ENCODE measurements around the gene SCUBE1. TPM values are rescaled to one million over a fixed set of nuclear protein-coding genes. Genes with fewer than 3 reads are reported as not detected.

Gene SCUBE1
- total RNA-seq, 2 experiments from 2014 or later, result not detected

DNA sequence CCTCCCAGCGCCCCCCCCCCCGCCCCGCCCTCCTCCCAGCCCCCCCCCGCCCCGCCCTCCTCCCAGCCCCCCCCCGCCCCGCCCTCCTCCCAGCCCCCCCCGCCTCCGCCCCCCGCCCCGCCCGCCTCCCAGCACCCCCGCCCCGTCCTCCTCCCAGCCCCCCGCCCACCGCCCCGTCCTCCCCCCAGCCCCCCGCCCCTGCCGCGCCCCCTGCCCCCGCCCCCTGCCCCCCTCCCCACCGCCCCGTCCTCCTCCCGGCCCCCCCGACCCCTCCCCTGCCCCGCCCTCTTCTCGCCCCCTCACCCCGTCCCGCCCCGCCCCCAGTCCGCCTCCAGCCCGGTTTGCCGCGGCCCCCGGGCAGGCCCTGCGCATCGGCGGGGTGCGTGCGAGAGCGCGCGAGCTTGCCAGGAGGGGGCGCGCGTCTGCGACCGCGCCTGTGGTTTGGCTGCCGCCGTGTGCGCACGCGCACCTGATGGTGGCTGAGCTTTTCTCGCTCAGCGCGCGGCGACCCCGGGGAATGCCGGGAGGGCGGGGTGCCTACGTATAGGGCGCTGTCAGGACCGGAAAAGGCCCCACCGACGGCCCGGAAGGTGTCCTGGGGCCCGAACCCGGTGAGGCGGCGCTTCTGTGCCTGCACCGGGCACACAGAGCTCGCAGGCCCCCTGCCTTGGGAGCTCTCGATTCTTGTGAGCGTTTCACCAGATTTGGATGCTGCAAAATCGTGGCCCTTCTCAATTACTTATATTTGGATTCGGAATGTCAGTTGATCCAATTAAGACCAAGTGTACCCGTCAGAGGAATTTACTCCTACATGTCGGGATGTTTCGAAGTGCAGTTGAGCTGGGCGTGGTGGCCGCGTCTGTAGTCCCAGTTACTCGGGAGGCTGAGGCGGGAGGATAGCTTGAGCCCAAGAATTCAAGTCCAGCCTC is 155.7 kb downstream of the SCUBE1 start:
- H3K9me3 Mint-ChIP-seq, result peaks cover 3% of the 10 kb centered on the region
- intact Hi-C loops (cut with micrococcal nuclease), result loop anchor here (2.0 to 10.0 kb wide), 3 partner anchors 35 to 331 kb away; partner anchors contain the start of genes ARFGAP3 and TSPO
- DNase-seq, result peak; percentile 98
- no peaks in the 10 kb centered on the region for H3K27me3 Mint-ChIP-seq
- peaks cover 21% of the 10 kb centered on the region for H3K4me1 Mint-ChIP-seq (ENCODE audit: low read depth)
- H3K27ac Mint-ChIP-seq, result peak overlapping the region; percentile 93
- H3K36me3 Mint-ChIP-seq, result peaks cover 7% of the 10 kb centered on the region
- ChIA-PET CTCF (interaction anchor here (0.8 to 1.8 kb wide), 10 partner anchors 10 to 806 kb away, joined by 3 to 9 read pairs (median 4); partner anchors contain the start of gene ARFGAP3), POLR2A (interaction anchor here (1.2 to 1.6 kb wide), 2 partner anchors 35 to 539 kb away, joined by 3 to 8 read pairs; partner anchors contain the start of gene TSPO)
- H3K4me3 Mint-ChIP-seq, result peak overlapping the region; percentile 84

DNA sequence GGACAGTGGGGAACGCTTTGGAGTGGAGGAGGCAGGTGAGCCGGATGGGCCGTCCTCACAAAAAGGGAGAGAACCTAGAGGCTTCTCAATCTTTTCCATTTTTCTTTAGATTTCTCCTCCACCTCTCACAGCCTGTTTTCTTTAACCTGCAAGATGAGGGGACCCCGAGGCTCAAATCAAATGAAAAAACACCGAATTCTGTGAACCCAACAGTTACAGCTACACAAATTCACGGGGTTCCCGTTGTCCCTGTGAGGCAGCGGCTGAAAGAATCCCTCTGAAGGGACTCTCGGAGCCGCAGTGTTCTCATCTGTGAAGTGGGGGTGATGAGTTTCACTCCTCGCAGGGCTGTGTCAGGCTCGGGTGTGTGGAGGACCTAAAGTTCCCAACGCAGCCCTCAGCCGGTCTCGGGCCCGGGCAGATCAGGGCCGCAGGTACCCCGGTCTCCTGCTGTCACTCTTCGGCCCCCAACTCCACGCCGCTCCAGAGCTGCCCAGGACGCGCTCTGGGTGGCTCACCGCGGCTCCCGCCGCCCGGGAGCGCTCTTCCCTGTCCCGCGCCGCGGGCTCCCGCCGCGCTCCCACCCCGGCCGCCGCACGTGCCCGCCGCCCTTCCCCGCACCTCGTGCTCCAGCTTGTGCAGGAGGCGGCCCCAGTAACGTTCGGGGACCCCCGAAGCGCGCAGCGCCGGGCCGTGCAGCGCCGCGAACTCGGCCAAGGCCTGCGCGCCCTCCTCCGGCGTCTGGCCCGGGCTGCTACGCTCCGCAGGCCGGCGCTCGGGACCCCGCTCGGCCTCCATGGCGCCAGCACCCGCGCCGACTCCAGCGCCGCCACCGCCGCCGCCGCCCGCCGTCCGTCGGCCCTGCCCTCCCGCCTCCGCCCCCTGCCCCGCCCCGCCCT is 156.7 kb downstream of the SCUBE1 start, which contains the start of gene TTLL12:
Gene TTLL12 (minus strand): TSS at position 863 of the 899 bp plus-strand sequence. CDS start 65 bp downstream, at position 798.
- Mint-ChIP-seq H3K36me3 (peaks cover 8% of the 10 kb centered on the region), H3K9me3 (peaks cover 2% of the 10 kb centered on the region), H3K27me3 (no peaks in the 10 kb centered on the region), H3K27ac (peak within 1 kb of the TSS; percentile 93), H3K4me1 (ENCODE audit: low read depth) (peaks cover 21% of the 10 kb centered on the region), H3K4me3 (peak within 1 kb of the TSS; percentile 84)
- ChIA-PET POLR2A (interaction anchor here (1.2 to 1.8 kb wide), 3 partner anchors 34 to 538 kb away, joined by 3 to 8 read pairs (median 4); partner anchors contain the start of gene TSPO), CTCF (interaction anchor here (1.2 to 1.8 kb wide), 5 partner anchors 14 to 807 kb away, joined by 3 to 9 read pairs (median 5); no protein-coding TSS in a partner anchor)
- intact Hi-C loops (cut with micrococcal nuclease), result loop anchor here (2.0 to 10.0 kb wide), 3 partner anchors 34 to 330 kb away; partner anchors contain the start of genes ARFGAP3 and TSPO
- DNase-seq, result peak; percentile 66

DNA sequence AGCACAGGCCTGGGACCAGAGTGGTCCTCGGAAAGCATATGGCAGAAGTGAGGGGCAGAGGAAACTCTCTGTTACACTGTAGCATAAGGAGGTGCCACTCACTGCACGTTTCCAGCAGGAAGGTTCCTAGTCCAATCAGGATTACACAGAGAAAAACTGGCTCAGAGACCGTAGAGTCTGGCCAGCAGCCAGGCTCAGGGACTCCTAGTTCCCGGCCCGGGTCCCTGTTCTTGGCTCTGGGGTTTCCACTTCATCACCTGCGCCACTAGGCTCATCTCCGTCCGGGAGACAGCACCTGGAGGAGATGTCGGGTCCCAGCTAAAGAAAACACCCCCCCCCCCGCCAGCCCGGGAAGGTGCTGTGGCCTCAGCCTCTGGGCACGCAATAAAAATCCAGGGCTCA is 157.3 kb downstream of the SCUBE1 start:
- peaks cover 21% of the 10 kb centered on the region for H3K4me1 Mint-ChIP-seq (ENCODE audit: low read depth)
- peaks cover 8% of the 10 kb centered on the region for H3K36me3 Mint-ChIP-seq
- DNase-seq, result no peak
- POLR2A ChIA-PET, result interaction anchor here (1.8 kb wide), 1 partner anchor 33 kb away, joined by 4 read pairs; no protein-coding TSS in a partner anchor
- no peaks in the 10 kb centered on the region for H3K9me3 Mint-ChIP-seq
- peak overlapping the region; percentile 79 for H3K4me3 Mint-ChIP-seq
- no peaks in the 10 kb centered on the region for H3K27me3 Mint-ChIP-seq
- intact Hi-C loops (cut with micrococcal nuclease), result loop anchor here (2.0 to 10.0 kb wide), 3 partner anchors 34 to 329 kb away; partner anchors contain the start of genes ARFGAP3 and TSPO
- CTCF ChIA-PET, result interaction anchor here (1.3 kb wide), 1 partner anchor 14 kb away, joined by 3 read pairs; no protein-coding TSS in a partner anchor
- H3K27ac Mint-ChIP-seq, result no peak overlapping the region

DNA sequence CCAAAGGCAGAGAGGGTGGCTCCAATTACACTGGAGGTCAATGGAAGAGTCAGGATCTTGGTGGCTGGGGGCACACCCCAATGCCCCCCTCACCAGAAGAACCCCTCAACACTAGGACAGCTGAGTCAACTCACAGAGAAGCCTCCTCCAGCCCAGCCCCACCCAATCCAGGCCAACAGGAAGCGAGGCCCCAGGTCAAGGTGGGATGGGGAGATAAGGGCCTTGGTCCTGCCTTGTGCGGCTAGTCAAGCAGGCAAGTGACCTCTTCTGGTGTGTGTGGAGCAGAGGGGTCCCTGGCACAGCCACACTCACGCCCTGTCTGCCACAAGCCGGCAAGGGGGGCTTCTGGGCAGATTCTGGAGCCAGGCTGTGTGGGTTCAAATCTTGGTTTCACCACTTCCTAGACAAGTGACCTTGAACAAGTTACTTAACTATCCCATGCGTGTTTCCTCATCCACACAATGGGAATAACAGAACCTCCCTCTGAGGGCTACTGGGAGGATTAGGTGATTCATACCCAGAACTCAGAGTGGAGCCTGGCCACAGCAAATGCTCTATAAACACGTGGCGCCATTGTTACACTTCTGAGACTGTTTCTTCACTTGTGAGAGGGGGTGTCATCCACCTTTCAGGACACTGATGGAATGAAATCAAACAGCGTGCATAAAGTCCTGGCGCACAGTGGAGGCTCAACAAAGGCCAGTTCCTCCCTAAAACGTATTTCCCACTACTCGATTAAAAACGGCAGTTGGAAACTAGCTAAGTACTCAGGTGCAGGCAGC is 159.5 kb downstream of the SCUBE1 start:
- Mint-ChIP-seq H3K27me3 (no peaks in the 10 kb centered on the region), H3K27ac (no peak overlapping the region), H3K4me3 (no peak overlapping the region), H3K36me3 (peaks cover 23% of the 10 kb centered on the region), H3K4me1 (ENCODE audit: low read depth) (peaks cover 17% of the 10 kb centered on the region), H3K9me3 (peaks cover under 1% of the 10 kb centered on the region)
- ChIA-PET CTCF (no interaction called here), POLR2A (no interaction called here)
- intact Hi-C loops (cut with micrococcal nuclease), result loop anchor here (10.0 kb wide), 1 partner anchor 81 kb away; no protein-coding TSS in a partner anchor
- DNase-seq, result no peak

DNA sequence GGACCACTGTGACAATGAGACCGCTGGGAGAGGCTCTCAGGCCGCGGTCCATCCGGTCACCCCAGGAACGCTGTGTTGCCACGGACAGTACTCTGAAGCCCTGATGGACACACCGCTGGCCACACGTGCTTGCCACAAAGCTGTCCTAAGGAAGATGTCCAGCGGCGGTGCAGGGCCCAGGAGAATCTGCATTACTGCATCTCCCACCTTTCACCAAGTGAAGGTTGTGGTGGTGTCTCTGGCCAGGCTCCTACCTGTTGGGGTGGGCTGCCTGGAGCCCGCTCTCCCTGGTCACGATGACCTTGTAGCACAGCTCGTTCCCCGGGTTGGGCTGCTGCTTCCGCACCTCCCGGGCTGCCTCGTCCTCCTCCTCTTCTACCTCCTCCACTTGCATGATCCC is 160.4 kb downstream of the SCUBE1 start:
- peaks cover 2% of the 10 kb centered on the region for H3K9me3 Mint-ChIP-seq
- H3K27me3 Mint-ChIP-seq, result no peaks in the 10 kb centered on the region
- H3K27ac Mint-ChIP-seq, result no peak overlapping the region
- CTCF ChIA-PET, result no interaction called here
- peaks cover 26% of the 10 kb centered on the region for H3K36me3 Mint-ChIP-seq
- no peak for DNase-seq
- intact Hi-C loops (cut with micrococcal nuclease), result loop anchor here (10.0 kb wide), 1 partner anchor 82 kb away; no protein-coding TSS in a partner anchor
- POLR2A ChIA-PET, result no interaction called here
- no peak overlapping the region for H3K4me3 Mint-ChIP-seq
- H3K4me1 Mint-ChIP-seq (ENCODE audit: low read depth), result peaks cover 15% of the 10 kb centered on the region

DNA sequence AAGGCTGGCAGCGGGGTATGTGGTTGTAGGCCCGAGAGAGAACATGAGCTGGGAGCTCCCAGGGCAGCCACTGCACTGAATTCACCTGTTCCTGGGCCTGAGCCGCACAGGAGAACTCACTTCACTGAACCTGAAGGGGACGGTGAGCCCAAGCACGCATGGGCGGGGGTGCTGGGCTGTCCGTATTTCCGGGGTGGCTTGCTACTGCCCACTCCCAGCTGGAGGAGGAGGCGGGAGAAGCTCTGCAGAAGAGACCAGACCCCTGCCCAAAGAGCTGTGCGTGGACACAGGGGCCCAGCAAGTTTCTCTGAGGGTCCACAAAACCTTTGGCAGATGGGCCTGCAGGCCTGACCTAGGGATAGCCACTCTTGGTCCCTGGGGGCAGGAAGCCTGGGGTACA is 161.1 kb downstream of the SCUBE1 start:
- H3K27ac Mint-ChIP-seq, result no peak overlapping the region
- intact Hi-C loops (cut with micrococcal nuclease), result loop anchor here (10.0 kb wide), 1 partner anchor 83 kb away; no protein-coding TSS in a partner anchor
- H3K4me1 Mint-ChIP-seq (ENCODE audit: low read depth), result peaks cover 15% of the 10 kb centered on the region
- H3K4me3 Mint-ChIP-seq, result no peak overlapping the region
- peaks cover 2% of the 10 kb centered on the region for H3K9me3 Mint-ChIP-seq
- no peaks in the 10 kb centered on the region for H3K27me3 Mint-ChIP-seq
- ChIA-PET POLR2A (no interaction called here), CTCF (no interaction called here)
- peaks cover 26% of the 10 kb centered on the region for H3K36me3 Mint-ChIP-seq
- no peak for DNase-seq

DNA sequence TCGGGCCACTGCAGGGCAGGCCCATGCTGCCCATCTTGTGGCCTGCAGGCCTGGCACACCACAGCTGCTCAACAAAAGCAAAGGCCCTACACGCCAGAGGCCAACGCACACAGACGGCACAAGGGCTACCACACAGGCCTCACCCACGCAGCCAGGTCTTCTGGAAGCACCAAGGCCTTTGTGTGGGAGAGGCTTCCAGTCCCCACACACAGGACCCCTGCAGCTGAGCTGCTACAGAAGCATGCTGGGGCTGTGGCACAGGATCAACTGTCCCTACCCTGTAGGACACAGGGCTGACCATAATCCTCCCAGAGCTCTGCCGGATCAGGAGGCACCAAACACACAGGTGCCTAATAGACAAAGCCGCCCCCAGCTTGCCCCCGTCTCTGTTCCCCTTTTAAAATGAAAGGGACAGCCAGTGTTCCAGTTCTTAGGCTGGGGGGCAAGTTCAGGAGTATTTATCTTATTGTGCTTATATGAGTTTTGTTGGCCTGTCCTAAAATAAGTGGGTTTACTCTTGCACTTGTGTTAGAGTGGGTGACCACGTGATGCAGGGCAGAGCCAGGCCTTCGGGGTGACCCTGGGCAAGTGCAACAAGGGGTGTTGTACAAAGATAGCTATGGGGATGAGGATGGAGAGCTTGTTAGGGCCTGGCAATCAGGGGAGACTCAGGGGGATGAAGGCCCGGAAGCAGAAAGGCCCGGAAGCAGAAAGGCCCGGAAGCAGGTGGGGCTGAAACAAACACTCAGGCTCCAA is 161.7 kb downstream of the SCUBE1 start:
- Mint-ChIP-seq H3K4me3 (no peak overlapping the region), H3K27me3 (no peaks in the 10 kb centered on the region), H3K36me3 (peaks cover 26% of the 10 kb centered on the region), H3K4me1 (ENCODE audit: low read depth) (peaks cover 15% of the 10 kb centered on the region), H3K27ac (no peak overlapping the region), H3K9me3 (peaks cover 2% of the 10 kb centered on the region)
- POLR2A ChIA-PET, result no interaction called here
- CTCF ChIA-PET, result no interaction called here
- no peak for DNase-seq
- intact Hi-C loops (cut with micrococcal nuclease), result loop anchor here (10.0 kb wide), 1 partner anchor 83 kb away; no protein-coding TSS in a partner anchor

DNA sequence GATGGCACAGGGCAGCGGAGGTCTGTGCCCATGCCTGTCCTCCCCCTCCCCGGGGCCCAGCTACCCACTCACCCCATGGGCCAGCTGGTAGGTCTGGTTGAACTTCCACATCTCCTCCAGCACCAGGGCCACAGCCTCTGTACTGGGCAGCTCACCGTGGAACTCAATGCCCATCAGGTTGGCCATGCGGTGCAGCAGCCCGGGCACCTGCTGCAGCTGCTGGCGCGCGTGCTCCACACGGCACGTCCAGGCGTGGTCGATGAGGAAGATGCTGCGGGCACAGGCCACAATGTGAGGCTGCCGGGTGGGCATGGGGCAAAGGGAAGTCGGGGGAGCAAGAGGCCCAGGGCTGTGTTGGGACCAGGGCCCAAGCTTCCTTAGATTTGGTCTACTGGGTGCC is 162.5 kb downstream of the SCUBE1 start:
- ChIA-PET CTCF (no interaction called here), POLR2A (no interaction called here)
- intact Hi-C loops (cut with micrococcal nuclease), result loop anchor here (10.0 kb wide), 1 partner anchor 84 kb away; no protein-coding TSS in a partner anchor
- Mint-ChIP-seq H3K27me3 (no peaks in the 10 kb centered on the region), H3K4me3 (no peak overlapping the region), H3K36me3 (peaks cover 30% of the 10 kb centered on the region), H3K9me3 (peaks cover 2% of the 10 kb centered on the region), H3K27ac (no peak overlapping the region), H3K4me1 (ENCODE audit: low read depth) (peaks cover 14% of the 10 kb centered on the region)
- DNase-seq, result no peak

DNA sequence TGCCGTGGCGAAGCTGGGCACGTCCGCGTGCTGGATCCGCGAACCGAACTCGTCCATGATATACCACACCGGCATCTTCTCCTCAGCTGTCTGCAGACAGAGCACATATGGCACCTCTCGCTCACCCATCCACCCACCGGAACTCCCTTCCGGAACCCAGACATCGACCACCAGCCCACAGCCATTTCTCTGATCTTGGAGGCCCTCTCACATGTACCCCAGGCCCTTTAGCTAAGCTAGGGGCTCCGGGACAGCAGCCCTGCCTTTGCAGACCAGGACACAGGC is 163.3 kb downstream of the SCUBE1 start:
- intact Hi-C loops (cut with micrococcal nuclease), result loop anchor here (10.0 kb wide), 1 partner anchor 85 kb away; no protein-coding TSS in a partner anchor
- POLR2A ChIA-PET, result no interaction called here
- CTCF ChIA-PET, result no interaction called here

DNA sequence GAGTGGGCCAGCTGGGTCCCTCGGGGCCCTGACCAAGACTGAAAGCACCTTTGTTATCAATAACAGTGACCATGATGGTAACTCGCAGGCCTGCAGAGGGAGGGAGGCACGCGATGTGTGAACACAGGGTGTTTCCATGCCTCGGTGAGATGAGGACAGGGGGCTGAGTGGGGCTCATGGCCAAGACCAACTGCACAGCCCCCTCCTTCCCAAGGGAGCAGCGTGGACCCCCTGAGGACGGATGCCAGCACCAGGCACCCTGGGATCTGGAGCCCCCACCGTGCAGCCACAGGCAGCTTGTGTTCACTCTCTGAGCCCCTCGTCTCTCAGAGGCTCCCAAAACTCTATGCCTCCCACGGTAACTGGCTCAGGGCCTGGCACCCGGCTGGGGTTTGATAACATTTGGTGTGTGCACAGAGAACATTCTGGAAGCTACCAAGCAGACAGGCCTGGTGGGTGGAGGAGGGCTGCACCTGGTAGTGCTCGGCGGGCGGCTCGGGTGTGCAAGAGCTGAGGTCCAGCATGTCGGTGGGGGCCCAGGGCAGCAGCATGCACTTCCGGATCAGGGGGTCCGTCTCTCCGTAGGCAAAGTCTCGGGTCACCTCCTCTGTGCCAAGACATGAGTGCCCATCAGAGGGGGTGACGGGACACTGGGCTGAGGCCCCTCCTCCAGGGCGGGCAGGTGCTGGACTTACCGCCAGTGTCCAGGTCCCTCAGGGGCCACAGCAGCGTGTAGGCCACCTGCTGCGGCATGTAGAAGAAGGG is 163.8 kb downstream of the SCUBE1 start:
- Mint-ChIP-seq H3K9me3 (peaks cover 2% of the 10 kb centered on the region), H3K4me1 (ENCODE audit: low read depth) (peaks cover 5% of the 10 kb centered on the region), H3K36me3 (peaks cover 32% of the 10 kb centered on the region), H3K4me3 (no peak overlapping the region), H3K27ac (no peak overlapping the region), H3K27me3 (no peaks in the 10 kb centered on the region)
- POLR2A ChIA-PET, result no interaction called here
- DNase-seq, result no peak
- CTCF ChIA-PET, result no interaction called here
- intact Hi-C loops (cut with micrococcal nuclease), result no loop called here

More for the DNA sequence above, 163.3 kb downstream of the SCUBE1 start:
- no peak overlapping the region for H3K4me3 Mint-ChIP-seq
- H3K27me3 Mint-ChIP-seq, result no peaks in the 10 kb centered on the region
- peaks cover 2% of the 10 kb centered on the region for H3K9me3 Mint-ChIP-seq
- peaks cover 9% of the 10 kb centered on the region for H3K4me1 Mint-ChIP-seq (ENCODE audit: low read depth)
- H3K27ac Mint-ChIP-seq, result no peak overlapping the region
- H3K36me3 Mint-ChIP-seq, result peaks cover 33% of the 10 kb centered on the region
- DNase-seq, result no peak
